ENCODE results near the gene PDXK.
A peak's percentile ranks its signal among the peaks of the same experiment; 100 is the strongest.

PDXK gene

DNA sequence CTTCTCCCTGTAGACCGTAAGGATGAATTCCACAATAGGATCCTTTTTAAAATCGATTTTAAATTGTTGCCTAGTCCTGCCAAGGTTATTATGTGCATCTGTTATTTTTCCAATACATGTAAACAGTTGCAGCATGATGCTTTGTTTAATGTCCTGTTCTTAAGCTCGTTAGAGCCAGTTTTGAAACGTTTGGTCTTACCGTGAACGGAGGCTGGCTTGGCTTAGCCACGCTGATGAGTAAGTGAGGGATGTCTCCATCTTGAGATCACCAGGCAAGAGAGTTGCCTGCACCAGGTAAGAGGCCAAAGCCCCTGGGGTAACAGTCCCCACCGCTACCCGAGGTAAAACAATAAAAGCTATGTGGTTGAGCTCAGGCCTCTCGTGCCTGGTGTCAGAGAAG lies 39.9 kb downstream of the PDXK start:
- no peak for DNase-seq (ENCODE audit: low spot score)
- Histone ChIP-seq H3K36me3 (replicated peaks in 1 of 2; ENCODE audit: control insufficient read depth in 2 of 2, insufficient read depth in 2 of 2, low read length in 2 of 2) (peaks cover 17 to 62% of the 10 kb centered on the region in 2 donors), H2BK12ac (ENCODE audit: low read length) (no peak overlapping the region), H2BK15ac (ENCODE audit: low read length) (no peak overlapping the region), H2AFZ (ENCODE audit: low read length) (no peak overlapping the region), H3K79me1 (ENCODE audit: low read depth, low read length) (no peaks in the 10 kb centered on the region), H2BK120ac (ENCODE audit: low read depth, low read length) (no peak overlapping the region), H3K18ac (ENCODE audit: low read length) (no peak overlapping the region), H2BK5ac (ENCODE audit: low read length) (no peak overlapping the region), H3K4me2 (ENCODE audit: insufficient read depth, low read length, poor library complexity, severe bottlenecking) (no peak overlapping the region), H3K4me3 (ENCODE audit: low read length in 2 of 2) (peak overlapping the region in 1 of 2 donors; percentile 14), H3K9me3 (replicated peaks in 1 of 2; ENCODE audit: control insufficient read depth in 2 of 2, insufficient read depth in 1 of 2, low read depth in 1 of 2, low read length in 2 of 2) (peaks cover 2 to 5% of the 10 kb centered on the region in 2 donors), H3K27me3 (ENCODE audit: control insufficient read depth in 3 of 3, insufficient read depth in 3 of 3, low read depth in 1 of 3, low read length in 3 of 3) (no peaks in the 10 kb centered on the region), H3K9ac (ENCODE audit: low read depth, low read length, poor library complexity) (no peak overlapping the region), H2AK5ac (ENCODE audit: low read depth, low read length) (no peak overlapping the region), H3K4ac (ENCODE audit: low read length) (no peak overlapping the region), H3K27ac (replicated peaks; ENCODE audit: low read length) (no peak overlapping the region), H3K4me1 (ENCODE audit: control insufficient read depth in 2 of 2, insufficient read depth in 1 of 2, low read depth in 1 of 2, low read length in 2 of 2) (peaks cover 0 to 2% of the 10 kb centered on the region in 2 donors), H4K8ac (ENCODE audit: low read depth, low read length) (no peak overlapping the region), H4K91ac (ENCODE audit: low read depth, low read length, poor library complexity) (no peak overlapping the region), H3K23ac (ENCODE audit: low read depth, low read length, poor library complexity) (no peak overlapping the region), H3K14ac (ENCODE audit: low read length) (no peak overlapping the region)
- no CpG with 5 or more reads among the region's 10 CpGs for WGBS, 2 donors (ENCODE audit: extremely low coverage in 2 of 2, insufficient read length in 2 of 2, insufficient replicate concordance in 1 of 2)

DNA sequence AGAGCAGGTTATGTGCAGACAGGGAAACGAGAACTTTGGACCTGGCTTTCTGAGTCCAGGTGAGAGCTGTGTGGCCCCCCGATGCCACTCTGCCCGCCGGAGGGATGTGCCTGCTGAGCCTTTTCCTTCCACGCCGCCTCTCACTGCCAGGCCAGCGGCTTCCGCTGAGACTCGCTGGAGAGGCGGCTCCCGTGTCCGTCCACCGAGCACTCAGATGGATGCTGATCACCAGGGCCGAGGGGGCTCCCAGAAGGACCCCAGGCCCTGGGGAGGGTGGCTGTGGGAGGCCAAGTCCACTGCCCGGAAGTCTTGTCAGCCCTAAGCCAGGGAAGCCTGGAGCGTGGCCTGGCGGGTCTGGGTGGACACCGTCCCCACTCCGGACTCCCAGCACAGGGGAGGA lies 40.7 kb downstream of the PDXK start:
- H2BK120ac ChIP-seq (ENCODE audit: low read depth, low read length) = no peak overlapping the region
- H2AFZ ChIP-seq (ENCODE audit: low read length) = no peak overlapping the region
- no peak overlapping the region for H3K18ac ChIP-seq (ENCODE audit: low read length)
- WGBS, 2 donors (ENCODE audit: extremely low coverage in 2 of 2, insufficient read length in 2 of 2, insufficient replicate concordance in 1 of 2) = no CpG with 5 or more reads among the region's 19 CpGs
- no peak overlapping the region for H4K8ac ChIP-seq (ENCODE audit: low read depth, low read length)
- no peak overlapping the region for H2BK15ac ChIP-seq (ENCODE audit: low read length)
- DNase-seq (ENCODE audit: low spot score) = no peak
- no peak overlapping the region for H3K9ac ChIP-seq (ENCODE audit: low read depth, low read length, poor library complexity)
- no peak overlapping the region for H3K27ac ChIP-seq (replicated peaks; ENCODE audit: low read length)
- no peak overlapping the region for H3K4me3 ChIP-seq (ENCODE audit: low read length in 2 of 2)
- no peak overlapping the region for H3K14ac ChIP-seq (ENCODE audit: low read length)
- no peaks in the 10 kb centered on the region for H3K27me3 ChIP-seq (ENCODE audit: control insufficient read depth in 3 of 3, insufficient read depth in 3 of 3, low read depth in 1 of 3, low read length in 3 of 3)
- no peak overlapping the region for H2AK5ac ChIP-seq (ENCODE audit: low read depth, low read length)
- H4K91ac ChIP-seq (ENCODE audit: low read depth, low read length, poor library complexity) = no peak overlapping the region
- no peak overlapping the region for H3K23ac ChIP-seq (ENCODE audit: low read depth, low read length, poor library complexity)
- peaks cover 15 to 56% of the 10 kb centered on the region in 2 donors for H3K36me3 ChIP-seq (replicated peaks in 1 of 2; ENCODE audit: control insufficient read depth in 2 of 2, insufficient read depth in 2 of 2, low read length in 2 of 2)
- no peak overlapping the region for H2BK12ac ChIP-seq (ENCODE audit: low read length)
- peaks cover 2 to 5% of the 10 kb centered on the region in 2 donors for H3K9me3 ChIP-seq (replicated peaks in 1 of 2; ENCODE audit: control insufficient read depth in 2 of 2, insufficient read depth in 1 of 2, low read depth in 1 of 2, low read length in 2 of 2)
- no peak overlapping the region for H3K4ac ChIP-seq (ENCODE audit: low read length)
- peaks cover 0 to 2% of the 10 kb centered on the region in 2 donors for H3K4me1 ChIP-seq (ENCODE audit: control insufficient read depth in 2 of 2, insufficient read depth in 1 of 2, low read depth in 1 of 2, low read length in 2 of 2)
- H3K79me1 ChIP-seq (ENCODE audit: low read depth, low read length) = no peaks in the 10 kb centered on the region
- no peak overlapping the region for H3K4me2 ChIP-seq (ENCODE audit: insufficient read depth, low read length, poor library complexity, severe bottlenecking)
- no peak overlapping the region for H2BK5ac ChIP-seq (ENCODE audit: low read length)

DNA sequence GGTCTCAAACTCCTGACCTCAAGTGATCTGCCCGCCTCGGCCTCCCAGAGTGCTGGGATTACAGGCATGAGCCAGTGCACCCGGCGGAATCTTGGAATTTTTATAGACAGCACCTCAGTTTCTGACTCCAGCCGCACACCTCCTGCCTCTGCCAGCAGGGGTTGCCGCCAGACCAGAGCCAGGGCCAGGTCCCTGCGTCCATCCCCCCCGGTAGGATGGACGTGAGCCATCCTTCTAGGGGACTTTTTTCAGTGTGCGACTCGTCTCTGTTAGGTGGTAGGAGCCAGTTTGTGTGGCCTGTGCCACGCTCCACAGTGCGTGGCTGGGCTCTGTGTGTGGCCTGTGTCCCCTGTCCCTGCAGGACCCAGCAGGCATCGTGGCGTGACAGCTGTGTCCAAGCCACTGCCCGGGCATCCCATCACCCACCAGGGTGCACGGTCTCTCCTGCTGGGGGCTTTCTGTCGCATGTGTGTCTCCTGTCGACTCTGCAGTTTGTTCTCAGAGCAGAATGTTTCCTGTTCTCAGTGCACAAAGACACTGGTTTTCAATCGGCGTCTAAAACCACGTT lies 41.5 kb downstream of the PDXK start:
- H3K4me2 ChIP-seq (ENCODE audit: insufficient read depth, low read length, poor library complexity, severe bottlenecking) = no peak overlapping the region
- H4K91ac ChIP-seq (ENCODE audit: low read depth, low read length, poor library complexity) = no peak overlapping the region
- H4K8ac ChIP-seq (ENCODE audit: low read depth, low read length) = no peak overlapping the region
- no peak overlapping the region for H2BK12ac ChIP-seq (ENCODE audit: low read length)
- H3K4ac ChIP-seq (ENCODE audit: low read length) = no peak overlapping the region
- H3K9ac ChIP-seq (ENCODE audit: low read depth, low read length, poor library complexity) = peak overlapping the region; percentile 66
- H3K18ac ChIP-seq (ENCODE audit: low read length) = no peak overlapping the region
- DNase-seq (ENCODE audit: low spot score) = no peak
- no peak overlapping the region for H2AK5ac ChIP-seq (ENCODE audit: low read depth, low read length)
- H3K27ac ChIP-seq (replicated peaks; ENCODE audit: low read length) = no peak overlapping the region
- no peak overlapping the region for H2AFZ ChIP-seq (ENCODE audit: low read length)
- no peak overlapping the region for H3K23ac ChIP-seq (ENCODE audit: low read depth, low read length, poor library complexity)
- WGBS, 2 donors (ENCODE audit: extremely low coverage in 2 of 2, insufficient read length in 2 of 2, insufficient replicate concordance in 1 of 2) = no CpG with 5 or more reads among the region's 22 CpGs
- peak overlapping the region; percentile 47 for H3K14ac ChIP-seq (ENCODE audit: low read length)
- H2BK15ac ChIP-seq (ENCODE audit: low read length) = no peak overlapping the region
- H3K4me1 ChIP-seq (ENCODE audit: control insufficient read depth in 2 of 2, insufficient read depth in 1 of 2, low read depth in 1 of 2, low read length in 2 of 2) = peaks cover 0 to 2% of the 10 kb centered on the region in 2 donors
- H3K4me3 ChIP-seq (ENCODE audit: low read length in 2 of 2) = no peak overlapping the region
- no peaks in the 10 kb centered on the region for H3K27me3 ChIP-seq (ENCODE audit: control insufficient read depth in 3 of 3, insufficient read depth in 3 of 3, low read depth in 1 of 3, low read length in 3 of 3)
- H2BK5ac ChIP-seq (ENCODE audit: low read length) = no peak overlapping the region
- H3K36me3 ChIP-seq (replicated peaks in 1 of 2; ENCODE audit: control insufficient read depth in 2 of 2, insufficient read depth in 2 of 2, low read length in 2 of 2) = peaks cover 11 to 50% of the 10 kb centered on the region in 2 donors
- H2BK120ac ChIP-seq (ENCODE audit: low read depth, low read length) = no peak overlapping the region
- H3K79me1 ChIP-seq (ENCODE audit: low read depth, low read length) = no peaks in the 10 kb centered on the region
- peaks cover 2 to 5% of the 10 kb centered on the region in 2 donors for H3K9me3 ChIP-seq (replicated peaks in 1 of 2; ENCODE audit: control insufficient read depth in 2 of 2, insufficient read depth in 1 of 2, low read depth in 1 of 2, low read length in 2 of 2)

DNA sequence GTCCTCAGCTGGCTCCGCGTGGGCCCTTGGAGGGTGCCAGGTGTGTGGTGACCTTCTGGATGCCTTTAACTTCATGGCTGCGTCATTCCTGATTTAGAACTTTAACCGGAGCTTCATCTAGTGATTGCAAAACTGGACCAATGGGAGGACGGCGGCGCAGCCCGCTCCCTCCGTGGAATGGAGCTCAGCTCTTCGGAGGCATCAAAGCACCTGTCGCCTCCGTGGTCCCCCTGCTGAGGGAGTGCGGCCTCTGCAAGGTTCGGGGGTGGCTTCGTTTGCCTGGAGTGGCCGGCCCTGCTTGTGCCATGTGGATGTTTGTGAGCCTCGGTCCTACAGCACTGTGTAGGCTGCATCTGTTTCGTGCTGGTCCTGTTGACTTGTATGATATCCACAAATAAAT lies 43.0 kb downstream of the PDXK start:
- Histone ChIP-seq H3K9me3 (replicated peaks in 1 of 2; ENCODE audit: control insufficient read depth in 2 of 2, insufficient read depth in 1 of 2, low read depth in 1 of 2, low read length in 2 of 2) (peaks cover 2 to 5% of the 10 kb centered on the region in 2 donors), H3K4me3 (ENCODE audit: low read length in 2 of 2) (no peak overlapping the region), H3K9ac (ENCODE audit: low read depth, low read length, poor library complexity) (no peak overlapping the region), H3K4me1 (ENCODE audit: control insufficient read depth in 2 of 2, insufficient read depth in 1 of 2, low read depth in 1 of 2, low read length in 2 of 2) (peaks cover 2% of the 10 kb centered on the region in 2 donors), H3K4me2 (ENCODE audit: insufficient read depth, low read length, poor library complexity, severe bottlenecking) (no peak overlapping the region), H3K79me1 (ENCODE audit: low read depth, low read length) (no peaks in the 10 kb centered on the region), H2BK5ac (ENCODE audit: low read length) (no peak overlapping the region), H2AK5ac (ENCODE audit: low read depth, low read length) (no peak overlapping the region), H3K27me3 (ENCODE audit: control insufficient read depth in 3 of 3, insufficient read depth in 3 of 3, low read depth in 1 of 3, low read length in 3 of 3) (no peaks in the 10 kb centered on the region), H3K23ac (ENCODE audit: low read depth, low read length, poor library complexity) (no peak overlapping the region), H3K18ac (ENCODE audit: low read length) (peak overlapping the region; percentile 21), H4K8ac (ENCODE audit: low read depth, low read length) (no peak overlapping the region), H2BK12ac (ENCODE audit: low read length) (no peak overlapping the region), H3K14ac (ENCODE audit: low read length) (no peak overlapping the region), H3K4ac (ENCODE audit: low read length) (no peak overlapping the region), H4K91ac (ENCODE audit: low read depth, low read length, poor library complexity) (no peak overlapping the region), H2BK15ac (ENCODE audit: low read length) (no peak overlapping the region), H2AFZ (ENCODE audit: low read length) (no peak overlapping the region), H2BK120ac (ENCODE audit: low read depth, low read length) (no peak overlapping the region), H3K36me3 (replicated peaks in 1 of 2; ENCODE audit: control insufficient read depth in 2 of 2, insufficient read depth in 2 of 2, low read length in 2 of 2) (peaks cover 2 to 36% of the 10 kb centered on the region in 2 donors), H3K27ac (replicated peaks; ENCODE audit: low read length) (no peak overlapping the region)
- DNase-seq (ENCODE audit: low spot score) = no peak
- WGBS, 2 donors (ENCODE audit: extremely low coverage in 2 of 2, insufficient read length in 2 of 2, insufficient replicate concordance in 1 of 2) = no CpG with 5 or more reads among the region's 18 CpGs
